Brain microvascular endothelial cell (primary cell): ENCODE data around the gene FDXR.
A peak's percentile ranks its signal among the peaks of the same experiment; 100 is the strongest.

Experiments
- DNase-seq: peaks from one replicate; pipeline ENCODE4 v3.0.0-alpha.2; 2020
- H3K27ac ChIP-seq: fragments of 250-450 bp; sonication (Bioruptor Pico); 2 replicates; pipeline ENCODE4 v1.5.1; 2020; ENCODE audit warnings: mild to moderate bottlenecking, moderate library complexity
- H3K27me3 ChIP-seq: fragments of 250-450 bp; sonication (Bioruptor Pico); replicated peaks from 2 replicates; pipeline ENCODE4 v1.5.1; 2020; ENCODE audit warnings: mild to moderate bottlenecking
- H3K36me3 ChIP-seq: fragments of 250-450 bp; sonication (Bioruptor Pico); replicated peaks from 2 replicates; pipeline ENCODE4 v1.5.1; 2020; ENCODE audit warnings: mild to moderate bottlenecking
- H3K4me3 ChIP-seq: 2 replicates; pipeline ENCODE4 v1.5.1; 2011; ENCODE audit warnings: low read depth, mild to moderate bottlenecking, control low read depth, low read length, moderate library complexity
- in situ Hi-C: cut with HindIII; loops from 2 replicates; pipeline ENCODE4 v1.10.0; 2017; ENCODE audit warnings: low sequenced_read_pairs, low pct_ligation_motif_present
- TF ChIP-seq, protein P1 (sequence below): IDR thresholded peaks from 2 replicates; pipeline ENCODE4 v1.5.1; 2011; ENCODE audit warnings: low read depth, mild to moderate bottlenecking, moderate library complexity, low read length, control low read depth, inconsistent platforms; ENCODE audit errors: missing control alignments

The FDXR gene

DNA sequence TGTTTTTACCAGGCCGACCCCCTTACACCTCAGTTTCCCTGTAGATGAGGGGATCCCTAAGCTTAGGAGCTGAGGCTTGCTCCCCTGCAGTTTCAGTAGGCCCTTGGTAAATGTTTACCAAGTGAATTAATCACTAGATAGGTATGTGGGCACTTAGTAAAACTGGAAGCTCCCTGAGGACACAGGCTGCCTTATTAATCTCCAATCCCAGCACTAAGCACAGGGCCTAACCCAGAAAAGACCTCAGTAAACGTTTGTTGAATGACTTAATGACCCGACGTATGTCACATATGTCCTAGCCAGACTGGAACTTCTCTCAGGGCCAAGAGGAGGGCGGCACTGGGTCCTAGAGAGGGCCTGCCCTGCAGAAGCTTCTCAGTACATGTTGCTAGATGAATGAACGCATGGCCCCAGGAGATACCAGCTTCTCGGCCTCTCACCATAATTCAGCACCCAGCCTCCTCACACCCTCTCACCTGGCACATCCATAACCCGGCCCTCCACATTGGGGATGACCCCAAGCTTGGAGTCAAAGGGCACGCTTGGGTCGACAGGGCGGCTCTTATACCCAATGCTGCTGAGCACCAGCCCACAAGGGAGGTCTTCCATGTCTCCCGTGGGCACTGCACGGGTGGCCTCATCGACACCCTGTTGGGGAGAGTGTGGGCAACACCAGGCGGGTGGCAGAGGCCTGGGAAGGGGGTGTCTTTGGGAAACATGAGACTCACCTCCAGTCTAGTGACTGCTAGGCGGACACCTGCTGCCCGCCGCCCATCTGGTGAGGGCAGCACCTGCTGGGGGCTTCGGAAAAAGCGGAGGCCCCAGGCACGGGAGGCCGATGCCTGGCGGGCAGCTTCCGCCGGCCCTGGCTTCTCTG, 9.1 kb downstream of the FDXR start:
- H3K36me3 ChIP-seq: no peaks in the 10 kb centered on the region
- H3K27me3 ChIP-seq: peaks cover 29% of the 10 kb centered on the region
- in situ Hi-C loops: no loop called here
- DNase-seq: no peak
- TF ChIP-seq, protein P1, sequence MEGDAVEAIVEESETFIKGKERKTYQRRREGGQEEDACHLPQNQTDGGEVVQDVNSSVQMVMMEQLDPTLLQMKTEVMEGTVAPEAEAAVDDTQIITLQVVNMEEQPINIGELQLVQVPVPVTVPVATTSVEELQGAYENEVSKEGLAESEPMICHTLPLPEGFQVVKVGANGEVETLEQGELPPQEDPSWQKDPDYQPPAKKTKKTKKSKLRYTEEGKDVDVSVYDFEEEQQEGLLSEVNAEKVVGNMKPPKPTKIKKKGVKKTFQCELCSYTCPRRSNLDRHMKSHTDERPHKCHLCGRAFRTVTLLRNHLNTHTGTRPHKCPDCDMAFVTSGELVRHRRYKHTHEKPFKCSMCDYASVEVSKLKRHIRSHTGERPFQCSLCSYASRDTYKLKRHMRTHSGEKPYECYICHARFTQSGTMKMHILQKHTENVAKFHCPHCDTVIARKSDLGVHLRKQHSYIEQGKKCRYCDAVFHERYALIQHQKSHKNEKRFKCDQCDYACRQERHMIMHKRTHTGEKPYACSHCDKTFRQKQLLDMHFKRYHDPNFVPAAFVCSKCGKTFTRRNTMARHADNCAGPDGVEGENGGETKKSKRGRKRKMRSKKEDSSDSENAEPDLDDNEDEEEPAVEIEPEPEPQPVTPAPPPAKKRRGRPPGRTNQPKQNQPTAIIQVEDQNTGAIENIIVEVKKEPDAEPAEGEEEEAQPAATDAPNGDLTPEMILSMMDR: no peak
- H3K27ac ChIP-seq: no peak overlapping the region
- no peak overlapping the region for H3K4me3 ChIP-seq

DNA sequence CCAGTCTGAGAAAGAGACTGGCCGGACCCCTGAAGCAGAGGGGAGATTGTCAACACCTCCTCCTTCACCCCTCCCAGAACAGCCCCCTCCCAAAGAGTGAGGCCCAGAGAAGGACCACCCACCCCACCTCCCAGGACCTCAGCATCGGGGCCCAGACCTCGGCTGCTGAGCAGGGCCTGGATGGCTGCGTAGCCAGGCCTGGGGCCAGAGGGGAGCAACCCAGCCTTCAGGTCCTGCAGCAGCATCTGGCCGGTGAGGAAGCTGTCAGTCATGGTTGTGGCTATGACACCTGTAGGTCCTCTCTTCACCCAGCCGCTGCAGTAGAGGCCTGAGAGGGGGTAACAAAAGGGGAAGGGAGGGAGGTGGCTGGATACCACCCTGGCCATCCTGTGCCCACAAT, 9.9 kb downstream of the FDXR start:
- peaks cover 30% of the 10 kb centered on the region for H3K27me3 ChIP-seq
- DNase-seq: no peak
- no peak overlapping the region for H3K27ac ChIP-seq
- in situ Hi-C loops: no loop called here
- TF ChIP-seq, protein P1: no peak
- no peak overlapping the region for H3K4me3 ChIP-seq
- no peaks in the 10 kb centered on the region for H3K36me3 ChIP-seq

DNA sequence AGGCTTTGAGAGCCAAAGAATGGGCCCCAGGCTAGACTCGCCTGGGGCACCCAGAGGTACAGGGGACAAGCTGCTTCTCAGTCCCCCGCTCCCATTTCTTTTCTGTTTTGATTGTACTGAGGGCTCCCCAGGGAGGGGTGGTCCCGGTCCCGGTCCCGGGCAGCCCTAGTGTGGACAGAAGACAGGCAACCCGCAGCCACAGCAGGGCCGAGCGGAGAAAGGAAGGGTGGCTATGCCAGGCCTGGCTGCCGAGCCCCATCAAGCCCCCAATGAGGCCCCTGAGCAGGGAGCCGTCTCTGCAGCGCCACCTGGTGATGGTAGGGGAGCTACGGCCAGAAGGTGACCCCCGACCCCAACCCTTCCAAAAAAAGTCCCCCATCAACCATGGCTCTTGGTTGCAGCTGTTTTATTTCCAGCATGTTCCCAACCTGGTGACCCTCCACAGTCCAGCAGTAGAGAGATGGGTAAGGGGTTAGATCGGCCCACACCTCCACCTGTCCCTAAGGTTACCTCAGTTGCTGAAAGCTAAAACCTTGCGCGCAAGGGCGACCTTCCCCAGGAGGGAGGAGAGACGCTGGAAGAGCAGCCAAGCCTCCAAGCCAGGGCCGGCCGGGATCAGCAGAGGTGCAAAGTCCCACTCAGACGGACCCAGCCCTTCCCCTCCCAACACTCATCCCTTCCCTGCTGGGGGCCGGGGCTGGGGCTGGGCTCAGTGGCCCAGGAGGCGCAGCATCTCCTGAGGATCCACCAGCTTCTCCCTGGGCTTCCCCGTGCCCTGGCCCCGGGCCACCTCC, 10.5 kb downstream of the FDXR start:
- peak; percentile 20 for DNase-seq
- Histone ChIP-seq H3K27ac (no peak overlapping the region), H3K27me3 (peaks cover 34% of the 10 kb centered on the region), H3K4me3 (no peak overlapping the region), H3K36me3 (no peaks in the 10 kb centered on the region)
- TF ChIP-seq, protein P1: peak; percentile 81
- in situ Hi-C loops: no loop called here

DNA sequence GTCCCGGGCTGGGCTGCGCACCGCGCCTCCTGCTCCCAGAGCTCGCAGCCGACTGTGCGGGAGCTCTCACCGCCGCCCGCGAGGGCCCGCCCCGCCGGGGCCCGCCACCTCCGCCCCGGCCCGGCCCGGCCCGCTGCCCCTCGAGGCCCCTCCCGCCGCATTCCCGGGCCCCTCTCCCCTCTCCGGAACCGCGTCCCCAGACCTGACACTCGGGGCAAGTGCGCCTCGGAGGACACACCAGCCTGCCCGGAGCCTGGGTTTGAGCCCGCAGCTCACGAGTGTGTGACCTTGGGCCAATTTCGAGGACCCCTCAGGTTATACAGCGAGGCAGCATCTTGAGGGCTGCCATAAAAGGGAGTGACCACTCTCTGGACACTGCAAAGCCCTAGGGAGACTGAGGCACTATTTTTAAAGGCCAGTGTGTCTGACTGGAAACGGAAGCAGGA, 11.1 kb downstream of the FDXR start:
- DNase-seq: no peak
- H3K27me3 ChIP-seq: peaks cover 39% of the 10 kb centered on the region
- TF ChIP-seq, protein P1: no peak
- H3K36me3 ChIP-seq: no peaks in the 10 kb centered on the region
- no peak overlapping the region for H3K27ac ChIP-seq
- no peak overlapping the region for H3K4me3 ChIP-seq
- in situ Hi-C loops: no loop called here

DNA sequence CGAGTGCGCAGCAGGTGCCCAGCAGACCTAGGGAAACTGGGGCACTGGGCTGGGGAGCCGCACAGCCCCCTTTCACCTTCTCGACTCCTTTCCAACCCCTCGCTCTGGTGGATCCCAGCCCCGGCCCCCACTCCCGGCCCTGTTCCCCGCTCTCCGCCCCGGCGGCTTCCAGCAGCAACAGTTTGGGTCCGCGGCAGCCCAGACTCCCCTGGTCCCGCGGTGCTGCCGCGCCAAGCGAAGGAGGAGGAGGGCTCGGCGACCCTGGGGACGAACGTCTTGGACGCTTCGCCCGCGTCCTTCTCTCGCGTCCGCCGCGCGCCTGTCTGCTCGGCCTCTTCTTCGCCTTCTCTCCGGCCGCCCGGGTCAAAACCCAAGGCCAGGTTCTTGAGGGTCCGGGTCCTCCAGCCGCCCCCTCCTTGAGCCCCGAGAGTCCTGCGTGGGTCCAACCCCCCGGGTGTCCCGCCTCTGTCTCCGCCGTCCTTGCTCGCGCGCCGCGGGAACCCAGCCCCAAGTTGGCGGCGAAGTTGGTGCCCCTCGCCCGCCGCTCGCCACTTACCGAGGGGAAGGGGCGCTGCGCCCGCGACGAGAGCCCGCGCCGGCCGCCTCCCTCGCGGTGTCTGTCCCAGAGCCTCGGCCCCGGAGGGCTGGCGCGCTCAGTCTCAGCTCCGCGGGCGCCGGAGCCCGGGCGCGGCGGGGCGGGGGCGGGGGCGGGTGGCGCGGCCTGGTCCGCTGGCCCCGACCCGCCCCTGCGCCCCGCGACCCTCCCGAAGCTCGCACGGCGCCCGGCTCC, 11.7 kb downstream of the FDXR start:
- no peaks in the 10 kb centered on the region for H3K36me3 ChIP-seq
- no peak overlapping the region for H3K27ac ChIP-seq
- no peak overlapping the region for H3K4me3 ChIP-seq
- in situ Hi-C loops: no loop called here
- peaks cover 40% of the 10 kb centered on the region for H3K27me3 ChIP-seq
- TF ChIP-seq, protein P1: no peak
- no peak for DNase-seq
